GM23338 (cell line): Measurements from ENCODE around the gene ACADS. TPM values are rescaled to one million over a fixed set of nuclear protein-coding genes. Genes with fewer than 3 reads are reported as not detected.

Experiments
- ATAC-seq: fragments of 200-7000 bp; cut with Tn5 transposase; 3 replicates; pipeline ENCODE4 v1.9.1; 2020
- DNase-seq: peaks from one replicate; pipeline ENCODE4 v3.0.0-alpha.2; 2015; ENCODE audit warnings: low spot score
- H2AFZ ChIP-seq: fragments of 200-600 bp; sonication (generic); 2 replicates; pipeline ENCODE4 v1.8.0; 2016; ENCODE audit warnings: antibody characterized with exemption, mild to moderate bottlenecking, moderate library complexity
- H3F3A ChIP-seq: fragments of 200-600 bp; sonication (generic); replicated peaks from 2 replicates; pipeline ENCODE4 v1.8.0; 2017; ENCODE audit warnings: antibody characterized with exemption, mixed run types, low read depth
- H3K27ac ChIP-seq: fragments of 200-600 bp; sonication (generic); 2 replicates; pipeline ENCODE4 v1.6.1; 2016; ENCODE audit warnings: low read depth
- H3K27me3 ChIP-seq: fragments of 200-600 bp; sonication (generic); 2 replicates; pipeline ENCODE4 v1.8.0; 2016; ENCODE audit warnings: mild to moderate bottlenecking, mixed run types, moderate library complexity; ENCODE audit not compliant: insufficient read depth
- H3K36me3 ChIP-seq: fragments of 200-600 bp; sonication (generic); 2 replicates; pipeline ENCODE4 v1.8.0; 2016; ENCODE audit warnings: mild to moderate bottlenecking; ENCODE audit not compliant: insufficient read depth
- H3K4me1 ChIP-seq: fragments of 200-600 bp; sonication (generic); 2 replicates; pipeline ENCODE4 v1.8.0; 2016; ENCODE audit warnings: mild to moderate bottlenecking, moderate library complexity; ENCODE audit not compliant: insufficient read depth
- H3K4me2 ChIP-seq: fragments of 200-600 bp; sonication (generic); 2 replicates; pipeline ENCODE4 v1.7.1; 2017; ENCODE audit warnings: mixed run types
- H3K4me3 ChIP-seq: fragments of 200-600 bp; sonication (generic); 2 replicates; pipeline ENCODE4 v1.6.1; 2016; ENCODE audit warnings: mixed run types
- H3K79me2 ChIP-seq: fragments of 200-600 bp; sonication (generic); replicated peaks from 2 replicates; pipeline ENCODE4 v1.8.0; 2017; ENCODE audit warnings: mild to moderate bottlenecking; ENCODE audit not compliant: insufficient read depth
- H3K9me2 ChIP-seq: fragments of 200-600 bp; sonication (generic); 2 replicates; pipeline ENCODE4 v1.8.0; 2017; ENCODE audit not compliant: insufficient read depth
- H4K20me1 ChIP-seq: fragments of 200-600 bp; sonication (generic); replicated peaks from 2 replicates; pipeline ENCODE4 v1.8.0; 2017; ENCODE audit warnings: mild to moderate bottlenecking; ENCODE audit not compliant: insufficient read depth
- H3K27ac Mint-ChIP-seq: 2 replicates; pipeline ENCODE4 v1.8.0; 2020; ENCODE audit warnings: inconsistent platforms, mild to moderate bottlenecking, moderate library complexity, mixed read lengths
- H3K27me3 Mint-ChIP-seq: 3 replicates; pipeline ENCODE4 v1.8.0; 2022; ENCODE audit warnings: low read depth, mild to moderate bottlenecking, moderate library complexity, mixed read lengths, inconsistent platforms; ENCODE audit not compliant: insufficient read depth, poor library complexity
- H3K36me3 Mint-ChIP-seq: 3 replicates; pipeline ENCODE4 v1.8.0; 2021; ENCODE audit warnings: low read depth, mild to moderate bottlenecking, inconsistent platforms, moderate library complexity, mixed read lengths
- H3K4me1 Mint-ChIP-seq: 3 replicates; pipeline ENCODE4 v1.8.0; 2020; ENCODE audit warnings: mild to moderate bottlenecking, inconsistent platforms, mixed read lengths
- H3K4me3 Mint-ChIP-seq: 3 replicates; pipeline ENCODE4 v1.8.0; 2021; ENCODE audit warnings: moderate library complexity, mild to moderate bottlenecking, inconsistent platforms, mixed read lengths
- H3K9me3 Mint-ChIP-seq: 3 replicates; pipeline ENCODE4 v1.8.0; 2020; ENCODE audit warnings: moderate library complexity, mild to moderate bottlenecking, inconsistent platforms, mixed read lengths
- CREB1 ChIP-seq: fragments of 250-450 bp; sonication (Bioruptor Pico); IDR thresholded peaks from 2 replicates; pipeline ENCODE4 v1.5.0; 2020; ENCODE audit warnings: low read depth, mild to moderate bottlenecking, moderate library complexity
- CTCF ChIP-seq, 2 experiments: fragments of 200-600 bp in 1 of 2; sonication (generic) in 1 of 2; conservative IDR thresholded peaks; 2 replicates each; pipeline versions ENCODE4 v1.5.1 to v1.6.1; 2016 to 2017; ENCODE audit warnings: antibody characterized with exemption in 2 of 2, low read depth in 2 of 2, mild to moderate bottlenecking in 2 of 2, moderate library complexity in 1 of 2
- ETS1 ChIP-seq: IDR thresholded peaks from 2 replicates; pipeline ENCODE4 v1.6.1; 2016; ENCODE audit warnings: antibody characterized with exemption
- EZH2 ChIP-seq: fragments of 200-600 bp; sonication (generic); IDR thresholded peaks from one replicate; pipeline ENCODE4 v1.8.0; 2017; ENCODE audit warnings: antibody characterized with exemption, mild to moderate bottlenecking, low read depth; ENCODE audit not compliant: unreplicated experiment
- EZH2phosphoT487 ChIP-seq: fragments of 200-600 bp; sonication (generic); IDR thresholded peaks from one replicate; pipeline ENCODE4 v1.8.1; 2018; ENCODE audit warnings: antibody characterized with exemption; ENCODE audit not compliant: unreplicated experiment
- JUNB ChIP-seq: IDR thresholded peaks from one replicate; pipeline ENCODE4 v1.6.1; 2016; ENCODE audit warnings: antibody characterized with exemption; ENCODE audit not compliant: unreplicated experiment
- POLR2AphosphoS5 ChIP-seq: IDR thresholded peaks from 2 replicates; pipeline ENCODE4 v1.6.1; 2016; ENCODE audit warnings: antibody characterized with exemption, low read depth
- REST ChIP-seq: IDR thresholded peaks from one replicate; pipeline ENCODE4 v1.6.1; 2018; ENCODE audit warnings: antibody characterized with exemption; ENCODE audit not compliant: unreplicated experiment
- STAT1 ChIP-seq: IDR thresholded peaks from one replicate; pipeline ENCODE4 v1.6.1; 2016; ENCODE audit warnings: antibody characterized with exemption; ENCODE audit not compliant: unreplicated experiment
- ZNF114 ChIP-seq: fragments of 250-450 bp; sonication (Bioruptor Pico); IDR thresholded peaks from 2 replicates; pipeline ENCODE4 v1.5.0; 2020; ENCODE audit warnings: mild to moderate bottlenecking, moderate library complexity
- ZNF331 ChIP-seq: fragments of 250-450 bp; sonication (Bioruptor Pico); IDR thresholded peaks from 2 replicates; pipeline ENCODE4 v1.5.0; 2020; ENCODE audit warnings: low read depth, mild to moderate bottlenecking, moderate library complexity
- ZNF462 ChIP-seq: fragments of 250-450 bp; sonication (Bioruptor Pico); IDR thresholded peaks from 2 replicates; pipeline ENCODE4 v1.5.0; 2020; ENCODE audit warnings: mild to moderate bottlenecking, moderate library complexity
- polyA plus RNA-seq: library from polyadenylated mRNA; unstranded; fragments of >200 nt; fragmentation: Nextera tagmentation; extraction: Ambion mirVana; gene quantifications from 2 replicates; pipeline ENCODE4 v1.2.1, GENCODE V29; 2016
- total RNA-seq: library from RNA; depleted of rRNA; stranded (reverse); fragments of >200 nt; shearing (Covaris generic); gene quantifications from 2 replicates; pipeline ENCODE4 v1.2.3, GENCODE V29; 2014

The ACADS gene
- total and polyA plus RNA-seq, 2 experiments from 2014 or later: 3.1 to 5.7 TPM

GRCh38 chr12:120684523-120684932 is 41.1 kb upstream of the ACADS start:
- Histone ChIP-seq H3K27ac (no peak overlapping the region), H3K4me1 (peaks cover 18% of the 10 kb centered on the region; the same call in 1 of the 2 replicates), H3K4me2 (no peak overlapping the region), H3F3A (peaks cover under 1% of the 10 kb centered on the region; the same call in 1 of the 2 replicates), H3K27me3 (no peaks in the 10 kb centered on the region), H3K36me3 (no peaks in the 10 kb centered on the region), H3K9me2 (no peaks in the 10 kb centered on the region), H4K20me1 (peaks cover 12% of the 10 kb centered on the region; the same call in 1 of the 2 replicates), H2AFZ (0 out of 2 replicates have a peak overlapping the region, but pooled peaks have one; percentile 7), H3K4me3 (no peak overlapping the region), H3K79me2 (peaks cover 23% of the 10 kb centered on the region)
- no peak for ATAC-seq
- no peaks in the 10 kb centered on the region for H3K9me3 Mint-ChIP-seq
- peaks cover 19% of the 10 kb centered on the region for H3K4me1 Mint-ChIP-seq
- no peak overlapping the region for H3K4me3 Mint-ChIP-seq
- no peaks in the 10 kb centered on the region; the same call in 2 of the 3 replicates for H3K36me3 Mint-ChIP-seq
- H3K27me3 Mint-ChIP-seq: peaks cover 2% of the 10 kb centered on the region
- no peak for TF ChIP-seq STAT1
- no peak for TF ChIP-seq POLR2AphosphoS5
- no peak for TF ChIP-seq EZH2
- TF ChIP-seq CTCF (conservative IDR thresholded peaks at IDR 0.05; ENCODE audit: low read depth in 2 of 2): no peak
- no peak for TF ChIP-seq ZNF114
- TF ChIP-seq CREB1 (CRISPR knock-in tag): no peak
- TF ChIP-seq ZNF331 (CRISPR knock-in tag): no peak
- no peak for TF ChIP-seq REST
- TF ChIP-seq JUNB: no peak
- TF ChIP-seq EZH2phosphoT487: no peak
- no peak for TF ChIP-seq ETS1
- no peak for TF ChIP-seq ZNF462 (CRISPR knock-in tag)
- no peak for DNase-seq
- no peak overlapping the region for H3K27ac Mint-ChIP-seq
